Superior temporal gyrus (tissue), 1 donor: ENCODE measurements around the gene CFAP251.
"Not testable (repeated sequence)": the region's sequence is repeated elsewhere in the genome, so short reads cannot be mapped to it uniquely, and the experiment has no call there.

ENCODE experiments used
- DNase-seq: peaks from one replicate; pipeline ENCODE4 v3.0.0-alpha.2; 2016; ENCODE audit errors: extremely low spot score

CFAP251 gene

GRCh38 chr12:122028905-122029560 lies 110.6 kb downstream of the CFAP251 start:
- DNase-seq: no peak

GRCh38 chr12:122029620-122030423 lies 111.4 kb downstream of the CFAP251 start:
- no peak for DNase-seq

- no peak for DNase-seq
Measured at GRCh38 chr12:122030424-122031035, 112.1 kb downstream of the CFAP251 start.

GRCh38 chr12:122031342-122032216 lies 113.2 kb downstream of the CFAP251 start:
- no peak for DNase-seq

DNA sequence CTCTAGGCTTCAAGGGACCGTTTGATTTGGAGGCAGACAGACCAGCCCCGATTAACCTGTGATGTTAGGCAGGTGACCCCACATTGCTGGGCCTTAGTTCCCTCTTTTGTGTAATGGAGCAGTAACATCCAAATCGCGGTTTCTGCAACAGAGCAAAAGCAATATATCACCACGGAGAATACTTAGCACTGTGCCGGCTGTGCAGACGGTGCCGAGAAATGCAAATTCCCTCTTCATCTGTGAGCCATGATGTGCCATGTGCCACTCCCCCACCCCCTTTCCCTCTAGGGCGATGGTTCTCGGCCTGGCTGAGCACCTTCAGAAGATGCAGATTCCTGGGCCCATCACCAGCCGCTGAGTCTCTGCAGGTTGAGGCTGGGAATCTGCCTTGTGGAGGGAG lies 114.2 kb downstream of the CFAP251 start:
- DNase-seq: no peak

- no peak for DNase-seq
Measured at GRCh38 chr12:122035292-122035691, 116.9 kb downstream of the CFAP251 start.

DNA sequence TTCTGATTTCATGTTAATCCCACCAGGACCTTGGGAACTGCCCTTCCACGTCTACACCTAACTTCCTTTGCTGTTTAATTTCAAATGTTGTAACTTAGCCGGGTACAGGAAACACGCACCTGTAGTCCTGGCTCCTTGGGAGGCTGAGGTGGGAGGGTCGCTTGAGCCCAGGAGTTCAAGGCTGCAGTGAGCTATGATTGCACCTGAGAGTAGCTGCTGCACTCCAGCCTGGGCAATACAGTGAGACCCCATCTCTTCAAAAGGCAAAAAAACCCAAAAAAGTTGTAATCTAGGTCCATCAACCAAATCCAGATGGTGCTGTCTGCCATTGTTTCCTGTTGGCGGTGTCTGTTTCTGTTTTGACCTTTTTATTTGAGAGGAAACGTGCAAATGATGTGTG lies 117.8 kb downstream of the CFAP251 start:
- DNase-seq: no peak

GRCh38 chr12:122040579-122041386 lies 122.4 kb downstream of the CFAP251 start:
- no peak for DNase-seq

GRCh38 chr12:122041458-122041857 lies 123.1 kb downstream of the CFAP251 start:
- DNase-seq: not testable (repeated sequence)

DNA sequence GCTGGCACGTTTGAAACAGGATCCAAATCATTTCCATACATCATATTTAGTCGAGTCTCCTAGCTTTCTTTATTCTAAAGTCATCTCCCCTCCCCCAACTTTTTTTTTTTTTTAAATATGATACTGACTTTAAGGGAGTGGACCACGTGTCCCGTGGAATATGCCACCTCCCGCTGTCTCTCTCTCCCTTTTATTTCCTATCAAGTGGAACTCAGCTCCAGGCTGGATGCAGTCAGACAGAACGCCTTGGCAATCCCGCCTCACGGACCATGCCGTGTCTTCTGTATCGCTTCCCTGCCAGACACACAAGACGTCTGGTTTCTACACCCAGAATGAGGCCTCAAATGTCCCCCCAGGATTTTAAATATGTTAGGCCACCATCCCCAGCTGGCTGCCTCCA lies 124.5 kb downstream of the CFAP251 start:
- no peak for DNase-seq

- DNase-seq: no peak
Measured at GRCh38 chr12:122043476-122043875, 125.1 kb downstream of the CFAP251 start.

DNA sequence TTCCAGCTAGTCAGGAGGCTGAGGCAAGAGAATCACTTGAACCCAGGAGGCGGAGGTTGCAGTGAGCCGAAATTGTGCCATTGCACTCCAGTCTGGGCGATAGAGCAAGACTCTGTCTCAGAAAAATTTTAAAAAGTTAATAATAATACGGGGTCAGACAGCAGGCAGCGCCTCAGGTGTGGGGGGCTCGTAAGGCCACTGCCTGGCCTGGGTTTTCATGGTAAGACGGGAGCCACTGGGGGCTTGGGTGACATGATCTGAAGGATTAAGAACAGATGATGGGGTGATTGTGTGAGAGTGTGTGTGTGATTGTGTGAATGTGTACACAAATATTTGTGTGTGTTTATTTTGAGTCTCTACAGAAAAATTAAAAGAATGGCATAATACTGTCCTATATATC lies 126.9 kb downstream of the CFAP251 start:
- no peak for DNase-seq

DNA sequence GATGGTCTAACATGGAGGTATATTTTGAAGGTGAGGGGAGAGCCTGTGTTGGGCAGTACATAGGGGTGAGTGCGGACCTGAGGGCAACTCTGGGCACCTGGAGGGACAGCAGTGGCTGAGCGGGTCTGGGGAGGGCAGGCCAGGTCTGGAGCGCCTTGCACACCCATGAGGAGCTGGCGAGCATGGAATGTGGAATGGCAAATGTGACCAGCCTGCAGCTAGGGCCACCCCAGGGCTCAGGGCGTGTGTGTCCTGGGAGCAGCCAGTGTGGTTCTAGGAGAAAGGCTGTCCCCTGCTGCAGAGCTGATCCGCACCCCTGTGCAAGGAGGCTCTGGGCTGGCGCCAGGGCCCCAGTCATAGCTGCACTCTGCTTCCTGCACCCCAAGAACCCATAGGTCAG lies 127.8 kb downstream of the CFAP251 start:
- DNase-seq: no peak

GRCh38 chr12:122048151-122048550 lies 129.8 kb downstream of the CFAP251 start:
- DNase-seq: no peak

- DNase-seq: no peak
Measured at GRCh38 chr12:122049827-122050226, 131.4 kb downstream of the CFAP251 start.

DNA sequence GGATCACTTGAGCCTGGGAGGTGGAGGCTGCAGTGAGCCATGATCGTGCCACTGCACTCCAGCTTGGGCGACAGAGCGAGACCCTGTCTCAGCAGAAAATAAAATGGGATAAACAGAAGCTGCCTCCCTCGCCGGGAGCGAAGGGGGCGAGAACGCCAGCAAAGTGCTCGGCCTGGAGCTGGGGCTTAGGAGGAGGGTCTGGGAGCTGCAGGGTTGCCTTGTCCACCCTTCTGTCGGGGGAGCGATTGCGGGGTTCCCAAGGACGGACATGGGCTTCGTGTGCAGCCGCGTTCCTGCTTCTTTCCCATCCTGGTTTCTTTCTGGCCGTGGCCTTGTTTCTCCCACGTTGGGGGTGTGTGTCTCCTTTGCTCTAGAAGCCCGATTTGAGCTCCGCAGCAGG lies 132.3 kb downstream of the CFAP251 start:
- no peak for DNase-seq

DNA sequence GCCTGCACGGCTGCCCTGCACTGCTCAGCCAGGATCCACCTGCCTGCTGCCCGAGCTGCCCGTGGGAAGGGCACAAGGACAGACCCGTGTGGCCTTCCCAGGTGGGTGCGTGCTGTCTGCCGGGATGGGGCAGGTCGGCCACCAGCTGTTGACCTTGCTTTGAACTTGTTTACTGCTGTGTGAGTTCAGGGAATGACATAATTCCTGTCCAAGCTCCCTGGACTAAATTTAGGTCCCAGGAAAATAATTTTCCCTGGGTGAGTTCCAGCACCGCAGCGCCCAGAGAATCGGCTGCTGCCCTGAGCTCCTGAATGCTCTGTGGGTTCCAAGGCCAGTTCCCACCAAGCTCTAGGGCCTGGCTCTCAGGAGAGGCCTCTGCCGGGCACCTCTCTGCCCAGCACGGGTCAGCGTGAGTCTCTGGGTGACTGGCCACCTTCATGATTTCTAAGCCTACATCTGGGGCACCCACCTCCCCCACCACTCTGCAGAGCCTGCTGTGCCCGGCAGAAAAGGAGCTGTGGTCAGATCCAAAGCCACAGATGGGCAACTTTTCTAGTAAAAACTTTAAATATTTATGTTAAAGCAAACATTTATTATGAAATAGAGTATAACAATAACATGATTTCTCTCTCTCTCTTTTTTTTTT lies 133.0 kb downstream of the CFAP251 start:
- no peak for DNase-seq

- no peak for DNase-seq
Measured at GRCh38 chr12:122052285-122052684, 133.9 kb downstream of the CFAP251 start.
